ENCODE measurements around the gene THBS4. TPM values are rescaled to one million over a fixed set of nuclear protein-coding genes. Genes with fewer than 3 reads are reported as not detected.

Gene THBS4
- total RNA-seq, 1 experiment from 2014 or later = 0.82 TPM

DNA sequence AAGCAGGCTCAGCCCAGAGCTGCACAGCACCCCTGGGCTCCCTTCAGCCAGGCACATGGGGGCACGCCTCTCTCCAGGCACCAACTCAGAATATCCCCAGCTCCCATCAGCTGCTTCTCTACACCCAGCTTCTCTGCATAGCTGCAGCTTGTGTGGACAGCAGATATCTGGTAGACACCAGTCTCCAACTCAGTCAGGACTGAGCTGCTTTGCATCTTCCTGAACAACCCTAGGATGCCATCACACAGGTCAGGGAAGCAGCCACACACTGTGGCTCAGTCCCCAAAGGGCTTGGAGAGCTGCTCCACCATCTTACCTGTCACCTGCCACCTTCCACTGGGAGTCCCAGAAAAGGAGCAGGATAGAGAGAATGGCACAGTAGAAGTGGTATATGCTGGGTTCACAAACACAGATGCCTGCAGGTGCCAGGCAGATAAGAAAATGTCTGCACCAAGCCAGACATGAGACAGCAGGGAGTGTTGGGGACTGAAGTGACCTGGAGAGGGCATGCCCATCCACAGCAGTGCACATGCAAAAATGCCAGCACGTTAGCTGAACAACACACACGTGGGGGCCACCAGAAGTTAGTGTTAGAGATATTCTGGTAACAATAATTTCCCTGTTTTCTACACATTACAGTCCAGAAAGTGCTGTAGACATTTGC is 42.0 kb downstream of the THBS4 start:
- Mint-ChIP-seq H3K4me3 (ENCODE audit: unreplicated experiment) (no peak overlapping the region), H3K27ac (ENCODE audit: low read depth, unreplicated experiment) (no peak overlapping the region), H3K4me1 (ENCODE audit: insufficient read depth, unreplicated experiment) (peaks cover 7% of the 10 kb centered on the region), H3K27me3 (ENCODE audit: insufficient read depth, unreplicated experiment) (no peaks in the 10 kb centered on the region), H3K36me3 (ENCODE audit: insufficient read depth, unreplicated experiment) (no peaks in the 10 kb centered on the region), H3K9me3 (ENCODE audit: unreplicated experiment) (no peaks in the 10 kb centered on the region)
- BruUV-seq (replicated peaks) = no TSS peak
- DNase-seq (ENCODE audit: unreplicated experiment) = no peak
- ChIA-PET POLR2A (no interaction called here), CTCF (interaction anchor here (0.6 to 1.2 kb wide), 3 partner anchors 15 to 246 kb away, joined by 3 read pairs; no protein-coding TSS in a partner anchor)
- TF ChIP-seq CTCF (IDR thresholded peaks at IDR 0.05; ENCODE audit: unreplicated experiment) = no peak
- intact Hi-C loops (cut with micrococcal nuclease) = no loop called here

DNA sequence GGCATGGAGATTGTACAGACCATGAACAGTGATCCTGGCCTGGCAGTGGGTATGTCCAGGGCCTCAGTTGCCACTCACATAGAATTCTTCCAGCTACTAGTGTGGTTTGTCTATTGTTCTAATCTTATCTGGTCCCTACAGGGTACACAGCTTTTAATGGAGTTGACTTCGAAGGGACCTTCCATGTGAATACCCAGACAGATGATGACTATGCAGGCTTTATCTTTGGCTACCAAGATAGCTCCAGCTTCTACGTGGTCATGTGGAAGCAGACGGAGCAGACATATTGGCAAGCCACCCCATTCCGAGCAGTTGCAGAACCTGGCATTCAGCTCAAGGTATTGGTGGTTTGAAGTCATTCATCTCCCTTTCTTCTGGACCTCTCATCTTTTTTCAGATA is 43.8 kb downstream of the THBS4 start:
- Mint-ChIP-seq H3K36me3 (ENCODE audit: insufficient read depth, unreplicated experiment) (no peaks in the 10 kb centered on the region), H3K4me3 (ENCODE audit: unreplicated experiment) (no peak overlapping the region), H3K4me1 (ENCODE audit: insufficient read depth, unreplicated experiment) (peaks cover 11% of the 10 kb centered on the region), H3K9me3 (ENCODE audit: unreplicated experiment) (no peaks in the 10 kb centered on the region), H3K27ac (ENCODE audit: low read depth, unreplicated experiment) (no peak overlapping the region), H3K27me3 (ENCODE audit: insufficient read depth, unreplicated experiment) (no peaks in the 10 kb centered on the region)
- CTCF ChIA-PET = interaction anchor here (0.5 to 0.6 kb wide), 3 partner anchors 10 to 761 kb away, joined by 3 read pairs; no protein-coding TSS in a partner anchor
- intact Hi-C loops (cut with micrococcal nuclease) = no loop called here
- BruUV-seq (replicated peaks) = no TSS peak
- POLR2A ChIA-PET = no interaction called here
- DNase-seq (ENCODE audit: unreplicated experiment) = no peak
- TF ChIP-seq CTCF (IDR thresholded peaks at IDR 0.05; ENCODE audit: unreplicated experiment) = no peak

- Mint-ChIP-seq H3K4me3 (ENCODE audit: unreplicated experiment) (peak overlapping the region; percentile 74), H3K36me3 (ENCODE audit: insufficient read depth, unreplicated experiment) (no peaks in the 10 kb centered on the region), H3K27me3 (ENCODE audit: insufficient read depth, unreplicated experiment) (no peaks in the 10 kb centered on the region), H3K27ac (ENCODE audit: low read depth, unreplicated experiment) (peak overlapping the region; percentile 67), H3K4me1 (ENCODE audit: insufficient read depth, unreplicated experiment) (peaks cover 11% of the 10 kb centered on the region), H3K9me3 (ENCODE audit: unreplicated experiment) (no peaks in the 10 kb centered on the region)
- no peak for DNase-seq (ENCODE audit: unreplicated experiment)
- BruUV-seq (replicated peaks) = no TSS peak
- CTCF ChIA-PET = interaction anchor here (0.7 to 2.6 kb wide), 5 partner anchors 13 to 440 kb away, joined by 4 to 14 read pairs (median 4); no protein-coding TSS in a partner anchor
- no peak for TF ChIP-seq CTCF (IDR thresholded peaks at IDR 0.05; ENCODE audit: unreplicated experiment)
- POLR2A ChIA-PET = no interaction called here
- intact Hi-C loops (cut with micrococcal nuclease) = loop anchor here (2.0 kb wide), 2 partner anchors 203 to 379 kb away; no protein-coding TSS in a partner anchor
These were observed 47.1 kb downstream of the THBS4 start for GRCh38 chr5:80082281-80082680.

- H3K4me1 Mint-ChIP-seq (ENCODE audit: insufficient read depth, unreplicated experiment) = peaks cover 11% of the 10 kb centered on the region
- no peaks in the 10 kb centered on the region for H3K36me3 Mint-ChIP-seq (ENCODE audit: insufficient read depth, unreplicated experiment)
- BruUV-seq (replicated peaks) = no TSS peak
- ChIA-PET CTCF (interaction anchor here (0.6 to 3.3 kb wide), 40 partner anchors 8 to 1062 kb away, joined by 3 to 34 read pairs (median 4); partner anchors contain the start of gene MTX3), POLR2A (interaction anchor here (1.4 kb wide), 1 partner anchor 568 kb away, joined by 5 read pairs; the partner anchor contains the start of gene HOMER1)
- peak overlapping the region; percentile 67 for H3K27ac Mint-ChIP-seq (ENCODE audit: low read depth, unreplicated experiment)
- no peaks in the 10 kb centered on the region for H3K27me3 Mint-ChIP-seq (ENCODE audit: insufficient read depth, unreplicated experiment)
- no peaks in the 10 kb centered on the region for H3K9me3 Mint-ChIP-seq (ENCODE audit: unreplicated experiment)
- intact Hi-C loops (cut with micrococcal nuclease) = loop anchor here (1.0 to 2.0 kb wide), 6 partner anchors 157 to 1057 kb away; no protein-coding TSS in a partner anchor
- DNase-seq (ENCODE audit: unreplicated experiment) = peak; percentile 75
- peak; percentile 98 for TF ChIP-seq CTCF (IDR thresholded peaks at IDR 0.05; ENCODE audit: unreplicated experiment)
- H3K4me3 Mint-ChIP-seq (ENCODE audit: unreplicated experiment) = peak overlapping the region; percentile 74
These were observed 47.6 kb downstream of the THBS4 start for GRCh38 chr5:80082731-80083100.

Measured in MCF 10A (cell line).